CD8-positive, alpha-beta memory T cell (primary cell): ENCODE data around the gene GABBR2. TPM values are rescaled to one million over a fixed set of nuclear protein-coding genes. Genes with fewer than 3 reads are reported as not detected.
"Not testable (repeated sequence)": the region's sequence is repeated elsewhere in the genome, so short reads cannot be mapped to it uniquely, and the experiment has no call there.

Experiments used
- CTCF ChIA-PET: fragments of 350-600 bp; sonication (Branson Sonifier 250); formaldehyde crosslinking; loops from one replicate; lab custom pipeline; 2021; ENCODE audit warnings: antibody characterized with exemption; lab: Charles Lee
- POLR2A ChIA-PET: fragments of 350-600 bp; sonication (Branson Sonifier 250); formaldehyde crosslinking; loops from one replicate; lab custom pipeline; 2021; ENCODE audit warnings: antibody characterized with exemption; lab: Charles Lee
- DNase-seq, 5 donors: peaks; one replicate each; pipeline versions ENCODE4 v3.0.0 to v3.0.0-alpha.2; 2020 to 2022; ENCODE audit warnings: mixed read lengths in 1 of 5
- H3K27ac ChIP-seq: one replicate; pipeline ENCODE4 v1.7.0; 2013; ENCODE audit warnings: low read depth, mild to moderate bottlenecking, low read length, moderate library complexity
- H3K27me3 ChIP-seq: 2 replicates; pipeline ENCODE4 v1.7.0; 2013; ENCODE audit warnings: low read length, mild to moderate bottlenecking; ENCODE audit not compliant: insufficient read depth, poor library complexity, severe bottlenecking
- H3K36me3 ChIP-seq: 2 replicates; pipeline ENCODE4 v1.7.0; 2013; ENCODE audit warnings: mild to moderate bottlenecking, low read length, moderate library complexity; ENCODE audit not compliant: insufficient read depth
- H3K4me1 ChIP-seq: 2 replicates; pipeline ENCODE4 v1.7.0; 2013; ENCODE audit warnings: mild to moderate bottlenecking, low read length, moderate library complexity; ENCODE audit not compliant: insufficient read depth
- H3K4me3 ChIP-seq: 2 replicates; pipeline ENCODE4 v1.7.0; 2013; ENCODE audit warnings: mild to moderate bottlenecking, low read length
- H3K9me3 ChIP-seq: 2 replicates; pipeline ENCODE4 v1.7.0; 2013; ENCODE audit warnings: mild to moderate bottlenecking, low read length
- H3K27ac Mint-ChIP-seq, 8 donors: one replicate each; pipeline ENCODE4 v1.8.0; 2020 to 2021; ENCODE audit warnings: mixed read lengths in 8 of 8, mild to moderate bottlenecking in 6 of 8, inconsistent platforms in 3 of 8, moderate library complexity in 3 of 8
- H3K27me3 Mint-ChIP-seq, 2 donors: one replicate each; pipeline ENCODE4 v1.8.0; 2020 to 2021; ENCODE audit warnings: mixed read lengths in 2 of 2, mild to moderate bottlenecking in 1 of 2, moderate library complexity in 1 of 2
- H3K36me3 Mint-ChIP-seq, 3 donors: one replicate each; pipeline ENCODE4 v1.8.0; 2020 to 2021; ENCODE audit warnings: mixed read lengths in 3 of 3, inconsistent platforms in 1 of 3, mild to moderate bottlenecking in 1 of 3
- H3K4me1 Mint-ChIP-seq, 3 donors: one replicate each; pipeline ENCODE4 v1.8.0; 2020 to 2021; ENCODE audit warnings: mixed read lengths in 3 of 3, inconsistent platforms in 1 of 3, mild to moderate bottlenecking in 1 of 3
- H3K4me3 Mint-ChIP-seq, 7 donors: one replicate each; pipeline ENCODE4 v1.8.0; 2020 to 2021; ENCODE audit warnings: mixed read lengths in 7 of 7, mild to moderate bottlenecking in 6 of 7, moderate library complexity in 4 of 7, inconsistent platforms in 2 of 7
- H3K9me3 Mint-ChIP-seq, 5 donors: one replicate each; pipeline ENCODE4 v1.8.0; 2020 to 2022; ENCODE audit warnings: mixed read lengths in 5 of 5, mild to moderate bottlenecking in 3 of 5, moderate library complexity in 2 of 5, inconsistent platforms in 1 of 5
- polyA plus RNA-seq: library from polyadenylated mRNA; unstranded; fragments of 300-500 nt; fragmentation: Illumina TruSeq; gene quantifications from one replicate; pipeline ENCODE4 v1.2.3, GENCODE V29; 2021
- total RNA-seq, 2 experiments: library from RNA; stranded (reverse); gene quantifications; one replicate each; pipeline ENCODE4 v1.2.3, GENCODE V29; 2021

GABBR2 gene
- total and polyA plus RNA-seq, 3 experiments from 2014 or later: not detected

GRCh38 chr9:98658951-98659351 lies 49.8 kb downstream of the GABBR2 start:
- H3K36me3 Mint-ChIP-seq: no peaks in the 10 kb centered on the region
- peaks cover 0 to 4% (median 0%) of the 10 kb centered on the region in 5 donors for H3K9me3 Mint-ChIP-seq
- no peak overlapping the region for H3K4me3 Mint-ChIP-seq
- H3K4me1 Mint-ChIP-seq: no peaks in the 10 kb centered on the region
- ChIA-PET POLR2A (no interaction called here), CTCF (no interaction called here)
- Histone ChIP-seq H3K36me3 (no peaks in the 10 kb centered on the region), H3K27me3 (no peaks in the 10 kb centered on the region), H3K27ac (no peak overlapping the region), H3K4me1 (no peaks in the 10 kb centered on the region), H3K9me3 (no peaks in the 10 kb centered on the region), H3K4me3 (no peak overlapping the region)
- no peak for DNase-seq
- H3K27me3 Mint-ChIP-seq: peaks cover 10 to 16% of the 10 kb centered on the region in 2 donors
- no peak overlapping the region for H3K27ac Mint-ChIP-seq

GRCh38 chr9:98657897-98658296 lies 50.8 kb downstream of the GABBR2 start:
- no peak for DNase-seq
- Histone ChIP-seq H3K27me3 (no peaks in the 10 kb centered on the region), H3K9me3 (no peaks in the 10 kb centered on the region), H3K4me3 (no peak overlapping the region), H3K27ac (no peak overlapping the region), H3K4me1 (no peaks in the 10 kb centered on the region), H3K36me3 (no peaks in the 10 kb centered on the region)
- CTCF ChIA-PET: no interaction called here
- H3K4me1 Mint-ChIP-seq: no peaks in the 10 kb centered on the region
- H3K9me3 Mint-ChIP-seq: peaks cover 0 to 4% (median 0%) of the 10 kb centered on the region in 5 donors
- no peaks in the 10 kb centered on the region for H3K36me3 Mint-ChIP-seq
- POLR2A ChIA-PET: no interaction called here
- H3K27me3 Mint-ChIP-seq: peaks cover 8 to 14% of the 10 kb centered on the region in 2 donors
- H3K4me3 Mint-ChIP-seq: no peak overlapping the region
- H3K27ac Mint-ChIP-seq: no peak overlapping the region

- H3K36me3 Mint-ChIP-seq: no peaks in the 10 kb centered on the region
- Histone ChIP-seq H3K4me3 (no peak overlapping the region), H3K27ac (no peak overlapping the region), H3K9me3 (no peaks in the 10 kb centered on the region), H3K4me1 (no peaks in the 10 kb centered on the region), H3K36me3 (no peaks in the 10 kb centered on the region), H3K27me3 (no peaks in the 10 kb centered on the region)
- no peaks in the 10 kb centered on the region for H3K4me1 Mint-ChIP-seq
- peaks cover 12 to 16% of the 10 kb centered on the region in 2 donors for H3K27me3 Mint-ChIP-seq
- DNase-seq: no peak
- peaks cover 0 to 4% (median 0%) of the 10 kb centered on the region in 5 donors for H3K9me3 Mint-ChIP-seq
- H3K4me3 Mint-ChIP-seq: no peak overlapping the region
- H3K27ac Mint-ChIP-seq: no peak overlapping the region
- POLR2A ChIA-PET: no interaction called here
- CTCF ChIA-PET: no interaction called here
Observed at GRCh38 chr9:98656511-98656910, 52.2 kb downstream of the GABBR2 start.

- H3K27ac Mint-ChIP-seq, H3K27me3 ChIP-seq, H3K9me3 Mint-ChIP-seq, H3K4me3 ChIP-seq, H3K36me3 ChIP-seq, H3K4me3 Mint-ChIP-seq, H3K27ac ChIP-seq, H3K36me3 Mint-ChIP-seq, H3K4me1 Mint-ChIP-seq, H3K9me3 ChIP-seq, DNase-seq, CTCF ChIA-PET, POLR2A ChIA-PET, H3K4me1 ChIP-seq: not testable (repeated sequence)
- peaks cover 13 to 16% of the 10 kb centered on the region in 2 donors for H3K27me3 Mint-ChIP-seq
Observed at GRCh38 chr9:98655428-98655827, 53.3 kb downstream of the GABBR2 start.

GRCh38 chr9:98654247-98654646 lies 54.5 kb downstream of the GABBR2 start:
- H3K27me3 ChIP-seq: no peaks in the 10 kb centered on the region
- H3K27ac Mint-ChIP-seq: no peak overlapping the region
- no peak overlapping the region for H3K4me3 Mint-ChIP-seq
- DNase-seq: no peak
- H3K4me1 ChIP-seq: no peaks in the 10 kb centered on the region
- no peak overlapping the region for H3K27ac ChIP-seq
- H3K9me3 Mint-ChIP-seq: peaks cover 0 to 4% (median 0%) of the 10 kb centered on the region in 5 donors
- H3K9me3 ChIP-seq: no peaks in the 10 kb centered on the region
- no peaks in the 10 kb centered on the region for H3K4me1 Mint-ChIP-seq
- ChIA-PET CTCF (no interaction called here), POLR2A (no interaction called here)
- no peaks in the 10 kb centered on the region for H3K36me3 Mint-ChIP-seq
- no peaks in the 10 kb centered on the region for H3K36me3 ChIP-seq
- H3K27me3 Mint-ChIP-seq: peaks cover 16 to 17% of the 10 kb centered on the region in 2 donors
- no peak overlapping the region for H3K4me3 ChIP-seq

GRCh38 chr9:98652741-98653140 lies 56.0 kb downstream of the GABBR2 start:
- Histone ChIP-seq H3K4me1 (no peaks in the 10 kb centered on the region), H3K9me3 (no peaks in the 10 kb centered on the region), H3K27me3 (no peaks in the 10 kb centered on the region), H3K27ac (no peak overlapping the region), H3K4me3 (no peak overlapping the region), H3K36me3 (no peaks in the 10 kb centered on the region)
- Mint-ChIP-seq H3K27me3 (peaks cover 16 to 24% of the 10 kb centered on the region in 2 donors), H3K27ac (no peak overlapping the region), H3K4me1 (no peaks in the 10 kb centered on the region), H3K4me3 (no peak overlapping the region), H3K36me3 (no peaks in the 10 kb centered on the region), H3K9me3 (peaks cover 0 to 4% (median 0%) of the 10 kb centered on the region in 5 donors)
- no peak for DNase-seq
- CTCF ChIA-PET: no interaction called here
- POLR2A ChIA-PET: no interaction called here

- H3K4me3 ChIP-seq: no peak overlapping the region
- ChIA-PET POLR2A (no interaction called here), CTCF (no interaction called here)
- no peak for DNase-seq
- no peaks in the 10 kb centered on the region for H3K36me3 Mint-ChIP-seq
- peaks cover 0 to 4% (median 0%) of the 10 kb centered on the region in 5 donors for H3K9me3 Mint-ChIP-seq
- H3K27me3 ChIP-seq: no peaks in the 10 kb centered on the region
- H3K4me3 Mint-ChIP-seq: no peak overlapping the region
- H3K9me3 ChIP-seq: no peaks in the 10 kb centered on the region
- H3K27ac ChIP-seq: no peak overlapping the region
- no peaks in the 10 kb centered on the region for H3K4me1 Mint-ChIP-seq
- H3K27me3 Mint-ChIP-seq: peaks cover 16 to 24% of the 10 kb centered on the region in 2 donors
- H3K27ac Mint-ChIP-seq: no peak overlapping the region
- no peaks in the 10 kb centered on the region for H3K36me3 ChIP-seq
- H3K4me1 ChIP-seq: no peaks in the 10 kb centered on the region
Observed at GRCh38 chr9:98652302-98652701, 56.4 kb downstream of the GABBR2 start.

- Histone ChIP-seq H3K9me3 (no peaks in the 10 kb centered on the region), H3K4me1 (no peaks in the 10 kb centered on the region), H3K27ac (no peak overlapping the region), H3K27me3 (no peaks in the 10 kb centered on the region), H3K4me3 (no peak overlapping the region), H3K36me3 (no peaks in the 10 kb centered on the region)
- POLR2A ChIA-PET: no interaction called here
- Mint-ChIP-seq H3K9me3 (no peaks in the 10 kb centered on the region), H3K27me3 (peaks cover 10 to 38% of the 10 kb centered on the region in 2 donors), H3K4me1 (no peaks in the 10 kb centered on the region), H3K27ac (no peak overlapping the region), H3K4me3 (no peak overlapping the region), H3K36me3 (no peaks in the 10 kb centered on the region)
- CTCF ChIA-PET: no interaction called here
- no peak for DNase-seq
Observed at GRCh38 chr9:98647236-98647635, 61.5 kb downstream of the GABBR2 start.

- no peak overlapping the region for H3K27ac ChIP-seq
- no peaks in the 10 kb centered on the region for H3K9me3 ChIP-seq
- no peaks in the 10 kb centered on the region for H3K36me3 ChIP-seq
- H3K36me3 Mint-ChIP-seq: no peaks in the 10 kb centered on the region
- H3K4me1 ChIP-seq: no peaks in the 10 kb centered on the region
- peaks cover 16 to 35% of the 10 kb centered on the region in 2 donors for H3K27me3 Mint-ChIP-seq
- no peak overlapping the region for H3K4me3 ChIP-seq
- peak overlapping the region in 1 of 7 donors; percentile 37 for H3K4me3 Mint-ChIP-seq
- H3K4me1 Mint-ChIP-seq: no peaks in the 10 kb centered on the region
- no peaks in the 10 kb centered on the region for H3K27me3 ChIP-seq
- no peaks in the 10 kb centered on the region for H3K9me3 Mint-ChIP-seq
- POLR2A ChIA-PET: no interaction called here
- CTCF ChIA-PET: no interaction called here
- DNase-seq: no peak
- no peak overlapping the region for H3K27ac Mint-ChIP-seq
Observed at GRCh38 chr9:98644011-98644410, 64.7 kb downstream of the GABBR2 start.
